Loucy (cell line): ENCODE data around the gene GPC3.

Experiments used
- H2AFZ ChIP-seq: fragments of 200-600 bp; sonication (generic); 2 replicates; pipeline ENCODE4 v1.6.0; 2016; ENCODE audit warnings: antibody characterized with exemption, mild to moderate bottlenecking, low read length, moderate library complexity
- H3F3A ChIP-seq: fragments of 200-600 bp; 2 replicates; pipeline ENCODE4 v1.6.0; 2016; ENCODE audit warnings: antibody characterized with exemption, low read depth, mild to moderate bottlenecking
- H3K27me3 ChIP-seq: fragments of 200-600 bp; sonication (generic); 2 replicates; pipeline ENCODE4 v1.6.1; 2014; ENCODE audit warnings: low read length, mild to moderate bottlenecking; ENCODE audit not compliant: insufficient read depth, poor library complexity, severe bottlenecking
- H3K36me3 ChIP-seq: fragments of 200-600 bp; sonication (generic); 2 replicates; pipeline ENCODE4 v1.6.1; 2016; ENCODE audit warnings: low read length; ENCODE audit not compliant: insufficient read depth
- H3K4me1 ChIP-seq: fragments of 200-600 bp; sonication (generic); 2 replicates; pipeline ENCODE4 v1.5.1; 2014; ENCODE audit warnings: low read length, mild to moderate bottlenecking; ENCODE audit not compliant: insufficient read depth, poor library complexity, severe bottlenecking
- H3K4me2 ChIP-seq: fragments of 200-600 bp; sonication (generic); 2 replicates; pipeline ENCODE4 v1.6.0; 2014; ENCODE audit warnings: antibody characterized with exemption, low read length, low read depth, mild to moderate bottlenecking; ENCODE audit not compliant: poor library complexity, severe bottlenecking
- H3K4me3 ChIP-seq: fragments of 200-600 bp; sonication (generic); 2 replicates; pipeline ENCODE4 v1.5.1; 2014; ENCODE audit warnings: low read length, mild to moderate bottlenecking, mixed read lengths; ENCODE audit not compliant: poor library complexity, severe bottlenecking
- H3K79me2 ChIP-seq: fragments of 200-600 bp; sonication (generic); 2 replicates; pipeline ENCODE4 v1.6.1; 2014; ENCODE audit warnings: low read length; ENCODE audit not compliant: insufficient read depth
- H3K9ac ChIP-seq: fragments of 200-600 bp; sonication (generic); 2 replicates; pipeline ENCODE4 v1.6.0; 2014; ENCODE audit warnings: mild to moderate bottlenecking, low read depth, low read length, moderate library complexity; ENCODE audit not compliant: poor library complexity, severe bottlenecking
- H3K9me2 ChIP-seq: fragments of 200-600 bp; sonication (generic); replicated peaks from 2 replicates; pipeline ENCODE4 v1.6.1; 2016; ENCODE audit warnings: low read depth, low read length, mixed read lengths
- H3K9me3 ChIP-seq: fragments of 200-600 bp; sonication (generic); 2 replicates; pipeline ENCODE4 v1.6.1; 2014; ENCODE audit warnings: mild to moderate bottlenecking, antibody characterized with exemption, low read length, low read depth; ENCODE audit not compliant: insufficient read depth
- H4K20me1 ChIP-seq: fragments of 200-600 bp; sonication (generic); 2 replicates; pipeline ENCODE4 v1.6.0; 2014; ENCODE audit warnings: antibody characterized with exemption, low read length, mild to moderate bottlenecking; ENCODE audit not compliant: insufficient read depth, poor library complexity, severe bottlenecking
- CTCF ChIP-seq: fragments of 200-600 bp; sonication (generic); conservative IDR thresholded peaks from 2 replicates; pipeline ENCODE4 v1.5.1; 2014; ENCODE audit warnings: mild to moderate bottlenecking, antibody characterized with exemption, low read length
- EZH2phosphoT487 ChIP-seq: fragments of 200-600 bp; IDR thresholded peaks from 2 replicates; pipeline ENCODE4 v1.6.1; 2018; ENCODE audit warnings: antibody characterized with exemption, mild to moderate bottlenecking, moderate library complexity, borderline replicate concordance

GPC3 gene

DNA sequence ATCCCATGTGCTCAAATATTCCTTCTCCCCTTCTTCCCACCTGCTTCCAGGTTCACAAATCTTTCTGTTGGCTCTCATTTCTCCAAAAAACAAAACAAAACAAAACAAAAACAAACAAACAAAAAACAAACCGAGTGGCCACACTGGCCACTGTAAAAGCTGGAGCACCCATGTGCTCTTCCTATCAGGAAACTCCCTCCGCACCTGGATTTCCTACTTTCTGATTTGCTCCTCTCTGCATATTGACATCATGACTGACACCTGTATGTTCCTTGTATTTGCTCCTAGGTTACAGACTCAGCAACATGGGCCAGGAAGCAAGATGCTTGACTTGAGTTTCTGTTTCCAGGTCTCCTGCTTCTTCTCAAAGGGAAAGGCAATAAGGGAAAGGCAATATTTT, 258.8 kb downstream of the GPC3 start:
- H2AFZ ChIP-seq: no peak overlapping the region
- peaks cover 4% of the 10 kb centered on the region for H3K4me1 ChIP-seq
- no peaks in the 10 kb centered on the region for H3K27me3 ChIP-seq
- no peaks in the 10 kb centered on the region for H3K9me2 ChIP-seq
- H3K9me3 ChIP-seq: no peaks in the 10 kb centered on the region
- TF ChIP-seq EZH2phosphoT487: no peak
- TF ChIP-seq CTCF: no peak
- H3K4me3 ChIP-seq: no peak overlapping the region
- no peak overlapping the region for H3K4me2 ChIP-seq
- H3K79me2 ChIP-seq: no peaks in the 10 kb centered on the region
- H3F3A ChIP-seq: no peaks in the 10 kb centered on the region
- H3K36me3 ChIP-seq: no peaks in the 10 kb centered on the region
- no peak overlapping the region for H3K9ac ChIP-seq
- H4K20me1 ChIP-seq: no peaks in the 10 kb centered on the region

DNA sequence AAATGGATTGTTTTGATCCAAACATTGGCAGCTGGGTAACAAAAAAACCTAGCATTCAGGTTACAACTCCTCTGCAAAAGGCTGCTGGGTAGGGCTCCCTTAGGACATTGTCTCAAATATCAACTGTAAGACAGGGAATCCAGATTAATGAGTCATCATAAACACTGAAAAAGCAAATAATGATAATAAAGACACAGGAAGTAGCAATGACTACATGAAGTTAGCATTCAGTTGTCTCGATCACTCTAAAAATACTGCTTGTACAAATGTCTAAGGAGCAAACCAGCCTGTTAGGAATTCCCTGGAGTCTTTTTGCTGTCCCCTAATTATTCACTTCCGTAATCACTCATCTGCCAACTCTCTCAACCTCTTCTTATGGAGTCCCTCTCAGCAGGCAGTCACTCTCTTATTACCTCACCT, 259.2 kb downstream of the GPC3 start:
- H3K27me3 ChIP-seq: no peaks in the 10 kb centered on the region
- no peaks in the 10 kb centered on the region for H3F3A ChIP-seq
- no peaks in the 10 kb centered on the region for H3K9me3 ChIP-seq
- no peaks in the 10 kb centered on the region for H3K9me2 ChIP-seq
- no peak overlapping the region for H3K4me2 ChIP-seq
- no peak overlapping the region for H3K9ac ChIP-seq
- no peaks in the 10 kb centered on the region for H3K36me3 ChIP-seq
- H3K79me2 ChIP-seq: no peaks in the 10 kb centered on the region
- no peak overlapping the region for H3K4me3 ChIP-seq
- H3K4me1 ChIP-seq: peaks cover 4% of the 10 kb centered on the region
- no peak for TF ChIP-seq EZH2phosphoT487
- no peak for TF ChIP-seq CTCF
- no peak overlapping the region for H2AFZ ChIP-seq
- H4K20me1 ChIP-seq: no peaks in the 10 kb centered on the region

DNA sequence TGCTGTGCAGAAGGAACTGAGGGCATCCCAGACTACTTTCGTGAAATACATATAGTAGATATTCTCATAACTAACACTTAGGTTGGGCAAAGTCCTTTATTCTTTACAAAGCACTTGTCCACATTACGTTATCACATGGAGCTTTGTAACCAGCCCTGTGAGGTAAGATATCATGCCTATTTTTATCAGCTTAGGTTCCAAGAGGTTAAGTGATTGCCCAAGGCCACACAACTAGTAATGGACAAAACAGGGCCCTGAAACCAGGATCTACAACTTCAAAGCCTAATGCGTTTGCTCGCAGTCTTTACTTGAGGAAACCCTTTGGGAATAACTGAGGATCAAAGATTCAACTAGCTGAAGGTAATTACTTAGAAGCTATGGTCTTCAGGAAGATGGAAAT, 261.5 kb downstream of the GPC3 start:
- no peaks in the 10 kb centered on the region for H3K27me3 ChIP-seq
- H3K9me3 ChIP-seq: no peaks in the 10 kb centered on the region
- H3K9me2 ChIP-seq: no peaks in the 10 kb centered on the region
- H3K79me2 ChIP-seq: no peaks in the 10 kb centered on the region
- H4K20me1 ChIP-seq: no peaks in the 10 kb centered on the region
- no peak overlapping the region for H3K4me3 ChIP-seq
- TF ChIP-seq CTCF (no peak), EZH2phosphoT487 (no peak)
- H2AFZ ChIP-seq: no peak overlapping the region
- H3F3A ChIP-seq: no peaks in the 10 kb centered on the region
- no peaks in the 10 kb centered on the region for H3K36me3 ChIP-seq
- no peak overlapping the region for H3K9ac ChIP-seq
- H3K4me1 ChIP-seq: peaks cover 4% of the 10 kb centered on the region
- H3K4me2 ChIP-seq: no peak overlapping the region
